ENCODE results near the gene ELOB. TPM values are rescaled to one million over a fixed set of nuclear protein-coding genes. Genes with fewer than 3 reads are reported as not detected.

Gene ELOB
- total RNA-seq, 1 experiment from 2014 or later, result 175 TPM

- Mint-ChIP-seq H3K36me3 (ENCODE audit: insufficient read depth, unreplicated experiment) (peaks cover 36% of the 10 kb centered on the region), H3K9me3 (ENCODE audit: unreplicated experiment) (no peaks in the 10 kb centered on the region), H3K4me3 (ENCODE audit: unreplicated experiment) (peak overlapping the region; percentile 35), H3K27ac (ENCODE audit: unreplicated experiment) (no peak overlapping the region), H3K4me1 (ENCODE audit: low read depth, unreplicated experiment) (peaks cover 6% of the 10 kb centered on the region), H3K27me3 (ENCODE audit: insufficient read depth, unreplicated experiment) (no peaks in the 10 kb centered on the region)
- Histone ChIP-seq H3K36me3 (ENCODE audit: control insufficient read depth, insufficient read depth, low read length) (no peaks in the 10 kb centered on the region; the same call in 1 of the 2 replicates), H3K4me1 (peaks cover 2% of the 10 kb centered on the region; the same call in 1 of the 2 replicates), H3K27me3 (replicated peaks; ENCODE audit: control insufficient read depth, insufficient read depth, low read length) (no peaks in the 10 kb centered on the region), H3K4me3 (ENCODE audit: low read depth, low read length) (no peak overlapping the region), H3K9me3 (no peaks in the 10 kb centered on the region)
- intact Hi-C loops (cut with micrococcal nuclease; ENCODE audit: unreplicated experiment), result no loop called here
- BruUV-seq (replicated peaks), result no TSS peak
- no peak for DNase-seq
- ChIA-PET CTCF (no interaction called here), POLR2A (no interaction called here)
- TF ChIP-seq, protein P1, sequence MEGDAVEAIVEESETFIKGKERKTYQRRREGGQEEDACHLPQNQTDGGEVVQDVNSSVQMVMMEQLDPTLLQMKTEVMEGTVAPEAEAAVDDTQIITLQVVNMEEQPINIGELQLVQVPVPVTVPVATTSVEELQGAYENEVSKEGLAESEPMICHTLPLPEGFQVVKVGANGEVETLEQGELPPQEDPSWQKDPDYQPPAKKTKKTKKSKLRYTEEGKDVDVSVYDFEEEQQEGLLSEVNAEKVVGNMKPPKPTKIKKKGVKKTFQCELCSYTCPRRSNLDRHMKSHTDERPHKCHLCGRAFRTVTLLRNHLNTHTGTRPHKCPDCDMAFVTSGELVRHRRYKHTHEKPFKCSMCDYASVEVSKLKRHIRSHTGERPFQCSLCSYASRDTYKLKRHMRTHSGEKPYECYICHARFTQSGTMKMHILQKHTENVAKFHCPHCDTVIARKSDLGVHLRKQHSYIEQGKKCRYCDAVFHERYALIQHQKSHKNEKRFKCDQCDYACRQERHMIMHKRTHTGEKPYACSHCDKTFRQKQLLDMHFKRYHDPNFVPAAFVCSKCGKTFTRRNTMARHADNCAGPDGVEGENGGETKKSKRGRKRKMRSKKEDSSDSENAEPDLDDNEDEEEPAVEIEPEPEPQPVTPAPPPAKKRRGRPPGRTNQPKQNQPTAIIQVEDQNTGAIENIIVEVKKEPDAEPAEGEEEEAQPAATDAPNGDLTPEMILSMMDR (IDR thresholded peaks at IDR 0.05; ENCODE audit: insufficient read depth in 1 of 2, low read depth in 1 of 2, low read length in 1 of 2, severe bottlenecking in 1 of 2, unreplicated experiment in 1 of 2), result no peak
These were observed 27.6 kb downstream of the ELOB start for GRCh38 chr16:2749476-2749875.

DNA sequence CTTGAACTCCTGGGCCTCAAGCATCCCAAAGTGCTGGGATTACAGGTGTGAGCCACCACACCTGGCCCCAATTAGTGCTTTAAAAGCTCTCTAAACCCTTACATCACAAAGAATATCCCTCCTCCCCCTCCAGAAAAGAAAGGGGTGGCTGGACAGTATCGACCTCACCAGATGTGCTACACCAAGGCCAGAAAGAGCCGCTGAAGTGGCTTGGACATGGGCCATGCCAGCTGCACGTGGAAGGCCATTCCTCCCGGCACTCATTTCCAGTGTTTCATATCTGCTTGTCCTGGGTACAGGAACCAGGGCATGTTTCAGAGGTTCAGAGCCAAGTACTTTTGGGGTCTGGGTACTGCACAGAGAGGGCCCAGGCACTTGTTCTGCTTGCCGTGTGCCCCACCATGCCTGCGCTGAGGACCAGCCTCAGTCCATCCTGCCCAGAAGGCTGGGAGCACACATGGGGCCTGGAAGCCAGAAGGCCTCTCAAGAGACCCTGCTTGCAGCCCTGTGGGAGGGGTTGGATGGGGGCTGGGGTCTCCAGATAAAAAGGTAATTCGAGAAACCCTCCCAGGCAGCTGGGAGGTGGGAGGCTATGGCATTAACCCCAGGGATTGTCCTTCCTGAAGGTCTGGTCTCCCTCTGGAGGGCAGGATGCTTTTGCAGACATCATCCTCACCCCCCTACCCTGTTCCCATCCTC, 28.2 kb downstream of the ELOB start:
- Mint-ChIP-seq H3K4me1 (ENCODE audit: low read depth, unreplicated experiment) (peaks cover under 1% of the 10 kb centered on the region), H3K27ac (ENCODE audit: unreplicated experiment) (no peak overlapping the region), H3K4me3 (ENCODE audit: unreplicated experiment) (no peak overlapping the region), H3K27me3 (ENCODE audit: insufficient read depth, unreplicated experiment) (no peaks in the 10 kb centered on the region), H3K9me3 (ENCODE audit: unreplicated experiment) (no peaks in the 10 kb centered on the region), H3K36me3 (ENCODE audit: insufficient read depth, unreplicated experiment) (peaks cover 30% of the 10 kb centered on the region)
- no peaks in the 10 kb centered on the region; the same call in 1 of the 2 replicates for H3K36me3 ChIP-seq (ENCODE audit: control insufficient read depth, insufficient read depth, low read length)
- TF ChIP-seq, protein P1 (IDR thresholded peaks at IDR 0.05; ENCODE audit: insufficient read depth in 1 of 2, low read depth in 1 of 2, low read length in 1 of 2, severe bottlenecking in 1 of 2, unreplicated experiment in 1 of 2), result no peak
- no peak for DNase-seq
- H3K9me3 ChIP-seq, result no peaks in the 10 kb centered on the region
- no peaks in the 10 kb centered on the region for H3K27me3 ChIP-seq (replicated peaks; ENCODE audit: control insufficient read depth, insufficient read depth, low read length)
- ChIA-PET POLR2A (no interaction called here), CTCF (no interaction called here)
- BruUV-seq (replicated peaks), result no TSS peak
- intact Hi-C loops (cut with micrococcal nuclease; ENCODE audit: unreplicated experiment), result no loop called here
- no peaks in the 10 kb centered on the region for H3K4me1 ChIP-seq
- H3K4me3 ChIP-seq (ENCODE audit: low read depth, low read length), result no peak overlapping the region

DNA sequence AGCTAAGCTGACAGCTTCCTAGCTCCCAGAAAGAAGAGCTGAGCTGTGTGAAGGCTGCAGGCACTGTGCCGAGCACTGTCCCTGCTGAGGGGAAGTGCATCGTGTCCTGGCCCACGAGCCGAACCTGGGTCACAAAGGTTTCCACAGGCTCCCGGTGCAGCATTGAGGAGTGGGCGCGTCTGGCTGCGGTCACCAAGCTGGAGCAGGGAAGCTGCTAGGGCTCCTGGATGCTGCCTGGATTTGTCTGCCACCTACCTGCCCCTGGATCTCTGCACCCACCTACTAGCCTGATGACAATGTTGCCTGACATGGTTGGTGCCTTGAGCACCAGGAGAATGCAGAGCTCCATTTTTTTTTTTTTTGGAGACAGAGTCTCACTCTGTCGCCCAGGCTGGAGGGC, 31.1 kb downstream of the ELOB start:
- Histone ChIP-seq H3K9me3 (no peaks in the 10 kb centered on the region), H3K4me1 (no peaks in the 10 kb centered on the region), H3K36me3 (ENCODE audit: control insufficient read depth, insufficient read depth, low read length) (no peaks in the 10 kb centered on the region; the same call in 1 of the 2 replicates), H3K27me3 (replicated peaks; ENCODE audit: control insufficient read depth, insufficient read depth, low read length) (no peaks in the 10 kb centered on the region), H3K4me3 (ENCODE audit: low read depth, low read length) (no peak overlapping the region)
- TF ChIP-seq, protein P1 (IDR thresholded peaks at IDR 0.05; ENCODE audit: insufficient read depth in 1 of 2, low read depth in 1 of 2, low read length in 1 of 2, severe bottlenecking in 1 of 2, unreplicated experiment in 1 of 2), result no peak
- Mint-ChIP-seq H3K36me3 (ENCODE audit: insufficient read depth, unreplicated experiment) (peaks cover 2% of the 10 kb centered on the region), H3K4me3 (ENCODE audit: unreplicated experiment) (no peak overlapping the region), H3K9me3 (ENCODE audit: unreplicated experiment) (no peaks in the 10 kb centered on the region), H3K27ac (ENCODE audit: unreplicated experiment) (no peak overlapping the region), H3K27me3 (ENCODE audit: insufficient read depth, unreplicated experiment) (no peaks in the 10 kb centered on the region), H3K4me1 (ENCODE audit: low read depth, unreplicated experiment) (no peaks in the 10 kb centered on the region)
- CTCF ChIA-PET, result interaction anchor here (0.9 kb wide), 1 partner anchor 112 kb away, joined by 4 read pairs; the partner anchor contains the start of gene PRSS22
- intact Hi-C loops (cut with micrococcal nuclease; ENCODE audit: unreplicated experiment), result no loop called here
- no peak for DNase-seq
- no TSS peak for BruUV-seq (replicated peaks)
- POLR2A ChIA-PET, result no interaction called here
